Kidney (tissue), 14 donors: Measurements from ENCODE around the gene TRIO. TPM values are rescaled to one million over a fixed set of nuclear protein-coding genes. Genes with fewer than 3 reads are reported as not detected.

Experiments used
- DNase-seq, 5 donors: peaks; one replicate each; pipeline ENCODE4 v3.0.0-alpha.2; 2013 to 2020
- FAIRE-seq: peaks from 2 replicates; lab custom pipeline; 2012; peaks lifted over from hg19 to GRCh38; lab: Jason Lieb, UNC
- H3K27ac ChIP-seq, 2 donors: one replicate each; pipeline ENCODE4 v1.7.0; 2013; ENCODE audit warnings: low read depth in 2 of 2, low read length in 2 of 2, inconsistent platforms in 1 of 2
- H3K27me3 ChIP-seq: one replicate; pipeline ENCODE4 v1.7.1; 2013; ENCODE audit warnings: low read length, inconsistent platforms; ENCODE audit not compliant: control insufficient read depth, insufficient read depth
- H3K36me3 ChIP-seq, 3 donors: one replicate each; pipeline versions ENCODE4 v1.7.0 to v1.7.1; 2013; ENCODE audit warnings: low read length in 3 of 3, control low read depth in 1 of 3, inconsistent platforms in 1 of 3; ENCODE audit not compliant: insufficient read depth in 3 of 3, control insufficient read depth in 2 of 3
- H3K4me1 ChIP-seq, 3 donors: one replicate each; pipeline versions ENCODE4 v1.7.0 to v1.7.1; 2013; ENCODE audit warnings: low read length in 3 of 3, inconsistent platforms in 1 of 3, low read depth in 1 of 3; ENCODE audit not compliant: control insufficient read depth in 2 of 3, insufficient read depth in 2 of 3
- H3K4me3 ChIP-seq, 3 donors: one replicate each; pipeline versions ENCODE4 v1.7.0 to v1.8.1; 2013; ENCODE audit warnings: low read length in 3 of 3, control low read depth in 1 of 3, inconsistent platforms in 1 of 3
- H3K9ac ChIP-seq, 3 donors: one replicate each; pipeline versions ENCODE4 v1.7.0 to v1.7.1; 2013; ENCODE audit warnings: low read length in 3 of 3, control low read depth in 1 of 3, inconsistent platforms in 1 of 3
- H3K9me3 ChIP-seq, 3 donors: one replicate each; pipeline versions ENCODE4 v1.7.0 to v1.7.1; 2013; ENCODE audit warnings: low read length in 3 of 3, control low read depth in 1 of 3, inconsistent platforms in 1 of 3; ENCODE audit not compliant: control insufficient read depth in 2 of 3, insufficient read depth in 1 of 3
- CTCF ChIP-seq: IDR thresholded peaks from 3 replicates; pipeline ENCODE4 v1.5.1; 2012; ENCODE audit warnings: mild to moderate bottlenecking, moderate library complexity, borderline replicate concordance; ENCODE audit not compliant: insufficient read depth; ENCODE audit errors: extremely low read depth
- intact Hi-C: fragments of 100-400 bp; cut with DNase I; formaldehyde crosslinking; loops from one replicate; pipeline ENCODE4 v1.11.1; 2022
- polyA plus RNA-seq: library from polyadenylated mRNA; stranded (reverse); fragments of 350-450 nt; fragmentation: Illumina TruSeq; extraction: RNeasy Lipid Tissue Mini Kit (QIAGEN cat#74804); gene quantifications from one replicate; pipeline ENCODE4 v1.2.3, GENCODE V29; 2014; ENCODE audit warnings: low read depth, low replicate concordance; ENCODE audit not compliant: insufficient read depth
- total RNA-seq: library from RNA; stranded (reverse); fragmentation: NEBNext Ultra II Directional; extraction: Animal tissue kit (Norgen Biotek cat#: 25700); gene quantifications from one replicate; pipeline ENCODE4 v1.2.1, GENCODE V29; 2021
- donor health status: control.
- donor health status: control.
- donor health status: control.
- donor health status: control.
- donor health status: control.
- donor health status: DM: yes; HTN: yes; CAD: no.
- donor health status: Normal renal cell carcinoma (clear cell type).

TRIO gene
- total and polyA plus RNA-seq, 2 donors from 2014 or later: 9.5 to 149 TPM

- Histone ChIP-seq H3K9ac (no peak overlapping the region), H3K4me1 (peaks cover 0 to 8% (median 7%) of the 10 kb centered on the region in 3 donors)
- intact Hi-C loops: no loop called here
These were observed 56.8 kb downstream of the TRIO start for GRCh38 chr5:14199902-14200301.

GRCh38 chr5:14200312-14200990 is 57.3 kb downstream of the TRIO start:
- no peaks in the 10 kb centered on the region for H3K9me3 ChIP-seq
- FAIRE-seq (no peak), DNase-seq (no peak)
- H3K4me3 ChIP-seq: no peak overlapping the region
- no peak for TF ChIP-seq CTCF
- peaks cover 4 to 9% (median 8%) of the 10 kb centered on the region in 3 donors for H3K4me1 ChIP-seq
- no peaks in the 10 kb centered on the region for H3K36me3 ChIP-seq
- no peak overlapping the region for H3K9ac ChIP-seq
- intact Hi-C loops: no loop called here
- H3K27me3 ChIP-seq: no peaks in the 10 kb centered on the region
- no peak overlapping the region for H3K27ac ChIP-seq

More at GRCh38 chr5:14199902-14200301, 56.8 kb downstream of the TRIO start:
- Histone ChIP-seq H3K4me3 (no peak overlapping the region), H3K27me3 (no peaks in the 10 kb centered on the region), H3K9me3 (no peaks in the 10 kb centered on the region), H3K27ac (no peak overlapping the region), H3K36me3 (no peaks in the 10 kb centered on the region)
- no peak for FAIRE-seq
- TF ChIP-seq CTCF: no peak
- peak in 1 of 5 donors; percentile 42 for DNase-seq

- TF ChIP-seq CTCF: no peak
- H3K36me3 ChIP-seq: no peaks in the 10 kb centered on the region
- peaks cover 4 to 9% (median 8%) of the 10 kb centered on the region in 3 donors for H3K4me1 ChIP-seq
- H3K4me3 ChIP-seq: no peak overlapping the region
- no peak overlapping the region for H3K9ac ChIP-seq
- H3K9me3 ChIP-seq: no peaks in the 10 kb centered on the region
- H3K27me3 ChIP-seq: no peaks in the 10 kb centered on the region
- DNase-seq (no peak), FAIRE-seq (no peak)
- intact Hi-C loops: no loop called here
- H3K27ac ChIP-seq: no peak overlapping the region
These were observed 58.3 kb downstream of the TRIO start for GRCh38 chr5:14201325-14202045.
